ENCODE data around the gene SH3D19.
"Not testable (repeated sequence)": the region's sequence is repeated elsewhere in the genome, so short reads cannot be mapped to it uniquely, and the experiment has no call there.

SH3D19 gene

GRCh38 chr4:151095142-151095541 lies 230.3 kb downstream of the SH3D19 start:
- no peak overlapping the region for H3K4me3 ChIP-seq (ENCODE audit: low read length)
- no peak for TF ChIP-seq ZNF274 (IDR thresholded peaks at IDR 0.05; ENCODE audit: low read depth, low read length)

GRCh38 chr4:151094290-151094751 lies 231.1 kb downstream of the SH3D19 start:
- no peak overlapping the region for H3K4me3 ChIP-seq (ENCODE audit: low read length)
- TF ChIP-seq ZNF274 (IDR thresholded peaks at IDR 0.05; ENCODE audit: low read depth, low read length), result no peak

- H3K4me3 ChIP-seq (ENCODE audit: low read length), result no peak overlapping the region
- no peak for TF ChIP-seq ZNF274 (IDR thresholded peaks at IDR 0.05; ENCODE audit: low read depth, low read length)
Measured at GRCh38 chr4:151093203-151093602, 232.2 kb downstream of the SH3D19 start.

GRCh38 chr4:151092488-151092887 lies 232.9 kb downstream of the SH3D19 start:
- no peak for TF ChIP-seq ZNF274 (IDR thresholded peaks at IDR 0.05; ENCODE audit: low read depth, low read length)
- H3K4me3 ChIP-seq (ENCODE audit: low read length), result no peak overlapping the region

GRCh38 chr4:151091047-151091446 lies 234.4 kb downstream of the SH3D19 start:
- no peak for TF ChIP-seq ZNF274 (IDR thresholded peaks at IDR 0.05; ENCODE audit: low read depth, low read length)
- no peak overlapping the region for H3K4me3 ChIP-seq (ENCODE audit: low read length)

- no peak overlapping the region for H3K4me3 ChIP-seq (ENCODE audit: low read length)
- no peak for TF ChIP-seq ZNF274 (IDR thresholded peaks at IDR 0.05; ENCODE audit: low read depth, low read length)
Measured at GRCh38 chr4:151087467-151087866, 237.9 kb downstream of the SH3D19 start.

- H3K4me3 ChIP-seq (ENCODE audit: low read length), result not testable (repeated sequence)
Measured at GRCh38 chr4:151077978-151078377, 247.4 kb downstream of the SH3D19 start.

GRCh38 chr4:151074416-151074916 lies 250.9 kb downstream of the SH3D19 start:
- TF ChIP-seq ZNF274 (IDR thresholded peaks at IDR 0.05; ENCODE audit: low read depth, low read length), result no peak
- H3K4me3 ChIP-seq (ENCODE audit: low read length), result no peak overlapping the region
